HepG2 (cell line): ENCODE results near the gene FOSB.
A peak's percentile ranks its signal among the peaks of the same experiment; 100 is the strongest.

Experiments used
- FOXK2 ChIP-seq: fragments of 450-650 bp; IDR thresholded peaks from 2 replicates; pipeline ENCODE4 v1.6.1; 2016
- KLF16 ChIP-seq, 2 experiments: sonication (generic) in 1 of 2; formaldehyde crosslinking in 1 of 2; IDR thresholded peaks; 2 replicates each; pipeline versions ENCODE4 v1.6.1 to v1.8.0; 2016 to 2023; ENCODE audit warnings: missing genetic modification reagents in 2 of 2, missing compliant biosample characterization in 1 of 2
- MYC ChIP-seq: sonication (generic); formaldehyde crosslinking; IDR thresholded peaks from 2 replicates; pipeline ENCODE4 v1.9.0; 2021; ENCODE audit warnings: missing genetic modification reagents, borderline replicate concordance
- ZNF644 ChIP-seq: IDR thresholded peaks from 2 replicates; pipeline ENCODE4 v1.6.1; 2016; ENCODE audit warnings: low read depth
- ZNF7 ChIP-seq: IDR thresholded peaks from 2 replicates; pipeline ENCODE4 v1.6.1; 2016; ENCODE audit warnings: missing biosample characterization, missing genetic modification reagents
- TF ChIP-seq, protein P1 (sequence below): sonication (generic); formaldehyde crosslinking; IDR thresholded peaks from 2 replicates; pipeline ENCODE4 v1.5.0; 2020; ENCODE audit warnings: mild to moderate bottlenecking, missing genetic modification reagents, moderate library complexity
- TF ChIP-seq, protein P2 (sequence below): sonication (generic); formaldehyde crosslinking; IDR thresholded peaks from 2 replicates; pipeline ENCODE4 v1.4.0; 2020; ENCODE audit warnings: missing genetic modification reagents, borderline replicate concordance

DNA sequence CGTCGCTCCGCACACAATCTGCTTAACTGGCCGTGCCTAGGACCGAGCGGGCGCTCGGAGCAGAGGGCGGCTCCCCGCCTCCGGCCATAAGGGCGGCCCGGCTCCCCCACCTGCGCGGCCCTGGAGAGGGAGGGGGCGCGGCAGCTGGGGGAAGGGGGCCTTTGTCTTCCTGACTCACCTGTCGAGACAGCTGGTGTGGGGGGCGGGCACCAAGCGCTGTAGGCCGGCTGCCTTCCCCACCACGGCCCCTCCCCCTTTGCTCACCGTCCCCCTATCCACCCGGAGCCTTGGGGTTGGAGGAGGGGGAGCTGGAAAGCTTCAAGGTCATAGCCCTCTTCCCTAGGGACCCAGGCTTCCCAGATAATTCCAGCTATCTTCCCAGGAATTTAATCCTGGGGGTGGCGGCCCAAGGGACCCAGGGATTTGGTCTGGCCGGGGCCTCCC lies 40.6 kb downstream of the FOSB start:
- no peak for TF ChIP-seq KLF16 (CRISPR knock-in tag; IDR thresholded peaks at IDR 0.05)
- TF ChIP-seq, protein P1, sequence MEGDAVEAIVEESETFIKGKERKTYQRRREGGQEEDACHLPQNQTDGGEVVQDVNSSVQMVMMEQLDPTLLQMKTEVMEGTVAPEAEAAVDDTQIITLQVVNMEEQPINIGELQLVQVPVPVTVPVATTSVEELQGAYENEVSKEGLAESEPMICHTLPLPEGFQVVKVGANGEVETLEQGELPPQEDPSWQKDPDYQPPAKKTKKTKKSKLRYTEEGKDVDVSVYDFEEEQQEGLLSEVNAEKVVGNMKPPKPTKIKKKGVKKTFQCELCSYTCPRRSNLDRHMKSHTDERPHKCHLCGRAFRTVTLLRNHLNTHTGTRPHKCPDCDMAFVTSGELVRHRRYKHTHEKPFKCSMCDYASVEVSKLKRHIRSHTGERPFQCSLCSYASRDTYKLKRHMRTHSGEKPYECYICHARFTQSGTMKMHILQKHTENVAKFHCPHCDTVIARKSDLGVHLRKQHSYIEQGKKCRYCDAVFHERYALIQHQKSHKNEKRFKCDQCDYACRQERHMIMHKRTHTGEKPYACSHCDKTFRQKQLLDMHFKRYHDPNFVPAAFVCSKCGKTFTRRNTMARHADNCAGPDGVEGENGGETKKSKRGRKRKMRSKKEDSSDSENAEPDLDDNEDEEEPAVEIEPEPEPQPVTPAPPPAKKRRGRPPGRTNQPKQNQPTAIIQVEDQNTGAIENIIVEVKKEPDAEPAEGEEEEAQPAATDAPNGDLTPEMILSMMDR, result no peak
- TF ChIP-seq FOXK2, result no peak
- no peak for TF ChIP-seq ZNF7 (CRISPR knock-in tag)
- 0 out of 2 replicates have a peak, but pooled peaks have one; percentile 22 for TF ChIP-seq MYC (CRISPR knock-in tag)
- TF ChIP-seq, protein P2, sequence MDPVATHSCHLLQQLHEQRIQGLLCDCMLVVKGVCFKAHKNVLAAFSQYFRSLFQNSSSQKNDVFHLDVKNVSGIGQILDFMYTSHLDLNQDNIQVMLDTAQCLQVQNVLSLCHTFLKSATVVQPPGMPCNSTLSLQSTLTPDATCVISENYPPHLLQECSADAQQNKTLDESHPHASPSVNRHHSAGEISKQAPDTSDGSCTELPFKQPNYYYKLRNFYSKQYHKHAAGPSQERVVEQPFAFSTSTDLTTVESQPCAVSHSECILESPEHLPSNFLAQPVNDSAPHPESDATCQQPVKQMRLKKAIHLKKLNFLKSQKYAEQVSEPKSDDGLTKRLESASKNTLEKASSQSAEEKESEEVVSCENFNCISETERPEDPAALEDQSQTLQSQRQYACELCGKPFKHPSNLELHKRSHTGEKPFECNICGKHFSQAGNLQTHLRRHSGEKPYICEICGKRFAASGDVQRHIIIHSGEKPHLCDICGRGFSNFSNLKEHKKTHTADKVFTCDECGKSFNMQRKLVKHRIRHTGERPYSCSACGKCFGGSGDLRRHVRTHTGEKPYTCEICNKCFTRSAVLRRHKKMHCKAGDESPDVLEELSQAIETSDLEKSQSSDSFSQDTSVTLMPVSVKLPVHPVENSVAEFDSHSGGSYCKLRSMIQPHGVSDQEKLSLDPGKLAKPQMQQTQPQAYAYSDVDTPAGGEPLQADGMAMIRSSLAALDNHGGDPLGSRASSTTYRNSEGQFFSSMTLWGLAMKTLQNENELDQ (CRISPR knock-in tag), result no peak
- TF ChIP-seq ZNF644, result no peak
